ENCODE results near the gene ATP8A2.
"Not testable (repeated sequence)": the region's sequence is repeated elsewhere in the genome, so short reads cannot be mapped to it uniquely, and the experiment has no call there.

ATP8A2 gene

DNA sequence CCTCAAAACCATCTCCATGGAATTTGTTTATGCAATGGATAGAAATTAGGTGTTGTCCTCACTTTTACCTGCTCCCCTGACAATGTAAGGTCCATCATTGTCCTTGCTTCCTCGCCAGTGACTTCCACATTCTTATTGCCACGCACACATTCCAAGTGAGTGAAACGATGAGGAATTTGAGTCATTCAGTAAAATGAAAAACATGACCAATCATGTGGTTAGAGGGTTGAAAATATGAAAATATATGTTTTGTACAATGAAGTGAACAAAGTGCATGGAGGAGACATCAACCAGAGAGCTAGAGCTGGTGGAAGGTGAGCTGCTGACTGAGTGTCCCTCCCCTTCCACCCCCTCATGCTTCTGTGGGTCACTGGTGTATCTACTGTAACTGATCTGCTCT is 91.7 kb downstream of the ATP8A2 start:
- DNase-seq (ENCODE audit: low spot score): no peak

DNA sequence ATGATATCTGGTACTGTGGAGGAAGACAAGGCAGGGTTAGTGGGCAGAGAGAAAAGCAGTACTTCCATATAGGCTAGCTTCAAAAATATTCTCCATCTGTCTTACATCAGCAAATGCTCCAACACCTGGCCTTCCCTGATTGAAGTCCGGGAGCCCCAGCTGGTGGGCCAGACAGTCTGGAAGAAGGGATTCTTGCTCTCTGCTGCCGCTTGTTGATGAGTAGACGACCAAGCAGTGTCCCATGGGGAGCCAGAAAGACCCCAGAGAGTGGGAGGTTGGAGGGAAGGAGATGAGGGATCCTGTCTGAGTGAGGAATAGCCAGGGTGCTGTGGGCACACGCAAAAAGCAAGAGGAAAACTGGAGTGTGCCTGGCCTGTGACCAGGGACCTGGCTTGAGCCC is 95.1 kb downstream of the ATP8A2 start:
- no peak for DNase-seq (ENCODE audit: low spot score)

DNA sequence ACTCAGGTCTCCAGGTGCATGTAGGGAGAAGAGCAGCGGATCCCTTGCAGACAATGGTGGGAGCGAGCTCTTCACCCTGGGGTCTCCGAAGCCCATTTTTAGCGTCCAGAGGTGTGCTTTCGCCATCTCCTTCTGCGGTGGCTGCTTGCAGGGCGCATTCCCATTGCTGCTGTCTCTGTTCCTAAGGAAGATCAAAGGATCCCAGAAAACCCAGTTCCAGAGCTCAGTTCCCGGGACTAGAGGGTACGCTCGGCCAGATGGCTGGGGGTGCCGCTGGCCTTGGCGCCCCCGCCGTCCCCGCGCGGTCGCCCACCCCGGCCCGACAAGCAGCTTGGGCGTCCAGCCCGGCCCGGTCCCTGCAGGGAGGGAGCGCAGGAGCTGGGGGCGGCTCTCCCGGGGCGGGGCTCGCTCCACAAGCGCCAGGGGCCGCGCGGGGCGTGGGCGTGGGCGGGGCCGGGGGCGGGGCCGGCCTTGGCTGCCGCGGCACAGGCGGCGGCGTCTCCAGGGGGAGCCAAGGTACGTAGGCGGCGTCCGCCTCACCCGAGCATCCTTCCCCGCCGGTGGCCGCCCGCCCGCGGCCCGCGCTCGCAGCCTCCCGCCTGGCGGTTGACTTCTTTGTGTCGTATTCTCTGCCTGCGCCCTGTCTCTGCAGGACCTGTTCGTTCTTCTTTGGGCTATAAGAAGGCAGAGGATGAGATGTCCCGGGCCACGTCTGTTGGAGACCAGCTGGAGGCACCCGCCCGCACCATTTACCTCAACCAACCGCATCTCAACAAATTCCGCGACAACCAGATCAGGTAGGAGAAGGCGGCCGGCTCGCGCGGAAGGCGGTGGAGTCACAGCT is 96.8 kb downstream of the ATP8A2 start:
- DNase-seq (ENCODE audit: low spot score): no peak

DNA sequence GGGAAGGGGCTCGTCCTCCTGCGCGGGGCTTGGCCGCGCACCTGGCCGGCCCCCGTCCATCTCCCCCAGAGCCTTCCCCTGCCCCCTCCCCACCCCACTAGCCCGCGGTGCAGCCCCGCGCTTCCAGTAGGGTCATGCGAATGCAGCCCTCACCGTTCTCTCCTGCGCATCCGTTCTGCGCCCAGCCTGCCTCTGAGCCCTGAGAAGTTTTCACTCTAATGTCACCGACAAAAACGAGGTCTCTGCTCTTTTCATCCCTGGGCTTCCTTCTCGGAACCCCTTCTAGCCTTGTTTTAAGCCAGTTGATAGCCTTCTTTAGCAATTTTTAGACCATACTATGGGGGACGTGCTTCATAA is 97.4 kb downstream of the ATP8A2 start:
- no peak for DNase-seq (ENCODE audit: low spot score)

GRCh38 chr13:25473864-25474263 is 102.1 kb downstream of the ATP8A2 start:
- no peak for DNase-seq (ENCODE audit: low spot score)

- no peak for DNase-seq (ENCODE audit: low spot score)
Measured at GRCh38 chr13:25478186-25478585, 106.4 kb downstream of the ATP8A2 start.

- DNase-seq (ENCODE audit: low spot score): peak; percentile 43
Measured at GRCh38 chr13:25489238-25489637, 117.5 kb downstream of the ATP8A2 start.

DNA sequence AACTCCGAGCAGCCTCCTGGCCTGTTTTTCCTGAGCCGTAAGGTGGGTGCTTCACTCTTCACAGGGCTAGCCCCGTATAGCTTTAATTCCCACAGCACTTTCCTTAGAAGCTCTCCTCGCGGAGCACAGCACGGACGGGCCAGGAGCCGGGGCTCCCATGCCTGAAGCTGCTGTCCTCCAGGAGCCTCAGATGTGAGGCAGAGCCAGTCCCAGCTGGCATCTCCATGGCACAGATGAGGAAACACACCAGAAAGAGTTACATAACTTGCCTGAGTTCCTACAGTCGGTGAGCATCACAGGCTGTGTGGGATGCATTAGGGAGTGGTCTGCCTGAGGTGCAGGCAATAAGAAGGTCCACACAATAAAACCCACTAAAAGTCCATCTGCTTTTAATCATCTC is 118.5 kb downstream of the ATP8A2 start:
- no peak for DNase-seq (ENCODE audit: low spot score)

DNA sequence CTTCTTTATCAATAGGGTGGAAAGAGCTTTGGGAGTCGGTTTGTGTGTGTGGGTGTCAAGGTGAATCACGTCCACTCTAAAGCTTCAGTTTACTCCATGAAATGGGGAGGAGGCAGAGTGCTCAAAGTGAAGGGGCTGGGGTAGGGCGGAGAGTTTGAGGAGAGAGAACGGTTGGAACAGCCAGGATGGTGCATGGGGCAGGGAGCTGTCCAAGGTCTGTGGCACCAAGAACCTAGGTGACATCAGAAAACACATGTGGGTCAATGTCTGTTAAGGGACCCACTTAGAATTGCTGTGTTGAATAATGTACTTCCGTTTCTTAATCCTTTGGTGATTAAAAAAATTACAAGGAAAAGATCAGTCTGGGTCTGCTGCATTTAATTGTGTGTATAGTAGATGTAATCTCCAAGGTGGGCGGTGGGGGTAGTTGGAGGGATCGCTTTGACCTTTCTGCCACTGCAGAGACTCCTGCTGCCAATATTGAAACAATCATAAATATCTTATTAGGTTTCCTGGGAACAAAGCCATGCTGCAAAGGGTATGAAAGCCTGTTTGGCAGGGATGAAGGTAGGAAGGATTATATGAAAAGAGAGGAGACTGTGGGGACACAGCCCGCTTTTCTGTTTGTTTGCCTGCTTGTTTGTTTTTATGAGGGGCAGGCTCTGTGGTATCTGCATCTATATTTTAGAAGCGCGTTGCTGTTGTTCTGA is 122.3 kb downstream of the ATP8A2 start:
- no peak for DNase-seq (ENCODE audit: low spot score)

DNA sequence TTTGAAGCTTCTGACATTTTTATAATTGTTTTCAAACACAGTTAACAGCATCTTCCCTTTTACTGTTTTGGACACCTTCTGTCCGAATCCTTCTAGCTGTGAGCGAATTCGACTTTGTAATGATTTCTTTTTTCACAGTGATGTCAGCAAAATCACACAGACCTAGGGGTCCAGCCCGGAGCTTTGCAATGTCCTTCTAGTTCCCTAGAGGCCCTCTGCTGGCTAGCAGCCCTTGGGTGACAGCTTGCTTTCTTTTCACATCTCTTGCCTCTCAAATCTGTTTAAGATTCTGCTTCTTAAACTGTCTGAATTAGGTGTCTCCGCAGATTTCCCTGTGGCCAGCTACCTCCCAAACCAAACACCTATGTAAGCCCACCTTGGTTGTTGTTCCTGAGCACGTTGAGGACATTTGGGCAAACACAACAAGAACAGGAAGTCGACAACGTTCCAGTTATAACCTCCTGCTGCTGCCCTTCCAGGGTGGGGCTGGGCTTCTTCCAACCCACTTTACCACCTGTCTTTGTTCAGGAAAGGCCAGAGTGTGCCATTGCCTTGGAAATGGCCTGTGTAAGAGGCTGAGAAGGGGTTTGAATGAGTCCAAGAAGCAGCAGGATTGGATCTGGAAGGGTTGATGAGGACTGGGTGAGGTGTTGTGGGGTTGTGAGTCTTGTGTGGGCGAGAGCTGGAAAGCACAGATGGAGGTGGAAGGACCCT is 123.1 kb downstream of the ATP8A2 start:
- no peak for DNase-seq (ENCODE audit: low spot score)

- DNase-seq (ENCODE audit: low spot score): no peak
Measured at GRCh38 chr13:25501231-25501630, 129.5 kb downstream of the ATP8A2 start.

DNA sequence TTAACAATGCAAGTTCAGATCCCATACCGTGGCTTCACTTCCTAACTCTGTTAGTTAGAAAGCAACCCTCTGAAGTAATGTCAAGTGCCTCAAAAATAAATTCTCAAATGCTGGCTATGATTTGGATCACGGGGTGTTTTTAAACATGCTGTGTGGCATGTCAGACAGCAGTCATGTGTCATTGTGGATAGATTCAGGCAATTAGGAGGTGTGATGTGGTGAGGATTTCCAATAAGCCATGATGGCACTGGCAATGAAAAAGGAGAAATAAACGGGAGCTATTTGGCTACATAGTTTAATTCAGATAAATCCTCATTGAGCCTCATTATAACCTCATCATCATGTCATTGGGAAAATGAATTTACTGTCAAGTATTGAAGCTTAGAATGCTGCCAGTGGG is 130.3 kb downstream of the ATP8A2 start:
- no peak for DNase-seq (ENCODE audit: low spot score)

- no peak for DNase-seq (ENCODE audit: low spot score)
Measured at GRCh38 chr13:25502551-25502950, 130.8 kb downstream of the ATP8A2 start.

- DNase-seq (ENCODE audit: low spot score): no peak
Measured at GRCh38 chr13:25503856-25504255, 132.1 kb downstream of the ATP8A2 start.

DNA sequence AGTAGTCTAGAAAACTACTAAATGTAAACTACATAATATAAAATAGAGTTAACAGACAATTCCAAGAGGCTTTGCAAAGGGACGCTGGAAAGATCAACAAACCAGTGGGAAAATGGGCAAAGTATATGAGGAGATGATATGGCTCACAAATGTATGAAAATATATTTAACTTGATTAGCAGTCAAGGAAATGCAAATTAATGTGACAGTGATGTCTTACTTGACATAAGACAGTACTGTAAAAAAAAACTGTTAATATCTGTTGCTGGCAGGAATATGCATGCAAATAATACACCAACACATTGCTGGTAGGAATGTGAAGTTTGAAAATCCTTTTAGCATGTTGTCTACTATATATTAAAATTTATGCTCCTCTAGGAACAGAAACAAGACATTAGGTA is 136.1 kb downstream of the ATP8A2 start:
- DNase-seq (ENCODE audit: low spot score): no peak

- not testable (repeated sequence) for DNase-seq (ENCODE audit: low spot score)
Measured at GRCh38 chr13:25513060-25513459, 141.3 kb downstream of the ATP8A2 start.

GRCh38 chr13:25518441-25518840 is 146.7 kb downstream of the ATP8A2 start:
- no peak for DNase-seq (ENCODE audit: low spot score)

DNA sequence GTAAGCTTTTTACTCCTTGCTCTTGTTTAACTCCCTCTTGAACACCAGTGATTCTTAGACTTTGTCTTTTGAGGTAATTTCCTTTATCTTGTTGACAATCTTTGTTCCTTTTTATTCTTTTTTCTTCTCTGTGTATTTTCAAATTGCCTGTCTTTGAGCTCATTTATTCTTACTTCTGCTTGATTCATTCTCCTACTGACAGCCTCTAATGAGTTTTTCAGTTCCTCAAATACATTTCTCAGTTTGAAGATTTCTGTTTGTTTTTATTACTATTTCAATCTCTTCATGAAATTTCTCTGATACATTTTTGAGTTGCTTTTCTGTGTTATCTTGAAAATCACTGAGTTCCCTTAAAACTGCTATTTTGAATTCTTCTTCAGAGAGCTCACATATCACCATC is 154.1 kb downstream of the ATP8A2 start:
- no peak for DNase-seq (ENCODE audit: low spot score)

DNA sequence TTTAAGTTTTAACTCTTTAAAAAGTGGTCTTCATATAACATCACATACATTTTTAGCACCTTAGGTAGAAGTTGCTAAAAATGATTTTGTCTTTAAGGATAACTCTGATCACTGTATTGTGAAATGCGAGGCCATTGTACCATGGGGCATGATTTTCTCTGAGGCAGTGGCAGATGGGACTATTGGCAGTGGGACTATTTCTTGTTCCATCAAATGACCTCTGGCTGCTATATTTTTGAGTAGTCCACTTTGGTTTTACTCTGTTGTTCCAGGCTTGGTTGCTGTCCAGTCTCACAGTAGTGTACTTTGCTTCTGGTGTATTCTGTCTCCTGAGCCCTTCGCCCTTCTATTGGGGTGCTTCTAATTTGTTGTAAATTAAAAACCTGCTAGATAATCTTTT is 156.5 kb downstream of the ATP8A2 start:
- no peak for DNase-seq (ENCODE audit: low spot score)

DNA sequence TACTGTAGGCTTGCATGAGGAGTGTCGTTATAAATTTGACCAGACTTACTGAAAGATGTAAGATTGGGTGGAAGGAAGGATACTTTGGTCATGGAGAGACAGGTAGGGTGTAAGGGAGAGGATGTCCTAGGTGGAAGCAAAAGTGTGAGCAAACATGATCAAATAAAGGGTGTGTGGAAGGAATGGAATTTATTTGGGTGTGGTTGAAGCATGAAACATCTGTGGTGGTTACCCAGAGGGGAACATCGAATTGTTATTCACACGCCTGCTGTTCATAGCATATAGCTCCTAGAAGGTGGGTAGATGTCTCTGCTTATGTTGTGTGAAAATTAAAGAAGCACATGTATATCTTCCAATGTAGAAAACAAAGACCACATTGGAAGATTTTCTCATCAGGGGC is 157.7 kb downstream of the ATP8A2 start:
- no peak for DNase-seq (ENCODE audit: low spot score)

DNA sequence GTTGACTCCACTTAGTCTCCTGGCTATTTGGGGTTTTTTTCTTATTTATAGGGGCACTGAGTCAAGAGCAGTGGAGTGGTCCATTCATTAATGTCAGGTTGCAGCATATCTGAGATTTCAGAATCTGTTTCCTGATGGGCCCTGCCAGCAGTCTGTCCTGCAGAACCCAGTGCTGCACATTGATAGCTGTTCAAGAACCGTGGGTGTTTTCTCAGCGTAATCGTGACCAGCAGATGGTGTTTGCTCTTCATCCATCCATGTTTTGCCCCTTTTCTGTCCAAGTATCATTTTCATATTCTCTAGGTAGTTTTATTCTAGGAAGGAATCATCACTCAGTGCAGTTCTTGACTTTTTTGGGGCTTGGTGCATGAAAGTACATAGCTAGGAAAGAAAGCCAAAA is 166.5 kb downstream of the ATP8A2 start:
- no peak for DNase-seq (ENCODE audit: low spot score)

GRCh38 chr13:25541434-25542123 is 169.8 kb downstream of the ATP8A2 start:
- DNase-seq (ENCODE audit: low spot score): no peak

All from pons (tissue), 1 donor.